Esophagus muscularis mucosa (tissue), 4 donors: ENCODE results near the gene UNC13A. TPM values are rescaled to one million over a fixed set of nuclear protein-coding genes. Genes with fewer than 3 reads are reported as not detected.

Source experiments
- DNase-seq: peaks from one replicate; pipeline ENCODE4 v3.0.0-alpha.2; 2017; ENCODE audit errors: extremely low spot score
- H3K27ac ChIP-seq, 4 donors: fragments of 200-600 bp; sonication (generic); replicated peaks in 1 of 4; 1 replicate in 3 of 4; 2 replicates in 1 of 4; pipeline ENCODE4 v1.5.1; 2016 to 2019; ENCODE audit warnings: mild to moderate bottlenecking in 1 of 4
- H3K27me3 ChIP-seq, 4 donors: fragments of 200-600 bp; sonication (generic); one replicate each; pipeline versions ENCODE4 v1.5.1 to v1.6.0; 2016 to 2019
- H3K36me3 ChIP-seq, 4 donors: fragments of 200-600 bp; sonication (generic); one replicate each; pipeline ENCODE4 v1.5.1; 2016 to 2019
- H3K4me1 ChIP-seq, 4 donors: fragments of 200-600 bp; sonication (generic); one replicate each; pipeline ENCODE4 v1.5.1; 2016 to 2019
- H3K4me3 ChIP-seq, 4 donors: fragments of 200-600 bp; sonication (generic); 1 replicate in 2 of 4; 2 replicates in 2 of 4; pipeline ENCODE4 v1.5.1; 2016 to 2019; ENCODE audit warnings: mild to moderate bottlenecking in 4 of 4, moderate library complexity in 1 of 4
- H3K9me3 ChIP-seq, 4 donors: fragments of 200-600 bp; sonication (generic); 1 replicate in 3 of 4; 2 replicates in 1 of 4; pipeline ENCODE4 v1.5.1; 2016 to 2019
- EP300 ChIP-seq: sonication (generic); formaldehyde crosslinking; IDR thresholded peaks from one replicate; pipeline ENCODE4 v1.6.1; 2017; ENCODE audit warnings: antibody characterized with exemption
- POLR2A ChIP-seq: fragments of 450-650 bp; IDR thresholded peaks from one replicate; pipeline ENCODE4 v1.6.1; 2017; ENCODE audit warnings: antibody characterized with exemption, moderate library complexity, mild to moderate bottlenecking, low read depth
- POLR2AphosphoS5 ChIP-seq, 2 donors: sonication (generic); formaldehyde crosslinking; IDR thresholded peaks; one replicate each; pipeline ENCODE4 v1.6.1; 2017; ENCODE audit warnings: antibody characterized with exemption in 2 of 2
- WGBS: methylation state at CpG from one replicate; pipeline ENCODE4 v1.1.5; 2018; 5-methylcytosine and 5-hydroxymethylcytosine counted together
- intact Hi-C: fragments of 100-400 bp; cut with DNase I; formaldehyde crosslinking; loops from one replicate; pipeline ENCODE4 v1.15.1; 2023
- total RNA-seq, 4 donors: library from RNA; depleted of rRNA; stranded (reverse); fragments of >200 nt; gene quantifications; one replicate each; pipeline versions ENCODE4 v1.1.0 to v1.2.1, GENCODE V29; 2016
- TF ChIP-seq, protein P1 (sequence below), 3 experiments: fragments of 200-600 bp in 2 of 3; fragments of 450-650 bp in 1 of 3; sonication (generic) in 2 of 3; IDR thresholded peaks; one replicate each; pipeline ENCODE4 v1.5.1; 2017 to 2019; ENCODE audit warnings: antibody characterized with exemption in 3 of 3, mild to moderate bottlenecking in 2 of 3, moderate library complexity in 1 of 3

UNC13A gene
- total RNA-seq, 4 donors from 2014 or later = under 0.01 to 0.23 (median 0.18) TPM

DNA sequence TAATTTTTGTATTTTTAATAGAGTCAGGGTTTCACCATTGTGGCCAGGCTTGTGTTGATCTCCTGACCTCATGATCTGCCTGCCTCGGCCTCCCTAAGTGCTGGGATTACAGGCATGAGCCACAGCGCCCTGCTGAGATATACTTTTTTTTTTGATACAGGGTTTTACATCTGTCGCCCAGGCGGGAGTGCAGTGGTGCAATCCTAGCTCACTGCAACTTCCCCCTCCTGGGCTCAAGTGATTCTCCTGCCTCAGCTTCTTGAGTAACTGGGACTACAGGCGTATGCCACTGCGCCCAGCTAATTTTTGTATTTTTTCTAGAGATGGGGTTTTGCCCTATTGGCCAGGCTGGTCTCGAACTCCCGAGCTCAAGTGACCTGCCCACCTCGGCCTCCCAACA is 130.7 kb downstream of the UNC13A start:
- no peaks in the 10 kb centered on the region for H3K9me3 ChIP-seq
- TF ChIP-seq POLR2AphosphoS5 (IDR thresholded peaks at IDR 0.05) (no peak), EP300 (no peak), POLR2A (no peak)
- TF ChIP-seq, protein P1, sequence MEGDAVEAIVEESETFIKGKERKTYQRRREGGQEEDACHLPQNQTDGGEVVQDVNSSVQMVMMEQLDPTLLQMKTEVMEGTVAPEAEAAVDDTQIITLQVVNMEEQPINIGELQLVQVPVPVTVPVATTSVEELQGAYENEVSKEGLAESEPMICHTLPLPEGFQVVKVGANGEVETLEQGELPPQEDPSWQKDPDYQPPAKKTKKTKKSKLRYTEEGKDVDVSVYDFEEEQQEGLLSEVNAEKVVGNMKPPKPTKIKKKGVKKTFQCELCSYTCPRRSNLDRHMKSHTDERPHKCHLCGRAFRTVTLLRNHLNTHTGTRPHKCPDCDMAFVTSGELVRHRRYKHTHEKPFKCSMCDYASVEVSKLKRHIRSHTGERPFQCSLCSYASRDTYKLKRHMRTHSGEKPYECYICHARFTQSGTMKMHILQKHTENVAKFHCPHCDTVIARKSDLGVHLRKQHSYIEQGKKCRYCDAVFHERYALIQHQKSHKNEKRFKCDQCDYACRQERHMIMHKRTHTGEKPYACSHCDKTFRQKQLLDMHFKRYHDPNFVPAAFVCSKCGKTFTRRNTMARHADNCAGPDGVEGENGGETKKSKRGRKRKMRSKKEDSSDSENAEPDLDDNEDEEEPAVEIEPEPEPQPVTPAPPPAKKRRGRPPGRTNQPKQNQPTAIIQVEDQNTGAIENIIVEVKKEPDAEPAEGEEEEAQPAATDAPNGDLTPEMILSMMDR (IDR thresholded peaks at IDR 0.05) = no peak
- no peak overlapping the region for H3K27ac ChIP-seq
- peaks cover 0 to 3% (median 0%) of the 10 kb centered on the region in 4 donors for H3K27me3 ChIP-seq
- no peak overlapping the region for H3K4me3 ChIP-seq
- H3K36me3 ChIP-seq = peaks cover 17 to 50% (median 40%) of the 10 kb centered on the region in 4 donors
- peaks cover 36 to 61% (median 49%) of the 10 kb centered on the region in 4 donors for H3K4me1 ChIP-seq
- 79% methylated on average over 9 of the region's 9 CpGs for WGBS
- DNase-seq = no peak
- intact Hi-C loops = no loop called here

- intact Hi-C loops = no loop called here
- TF ChIP-seq POLR2A (no peak), EP300 (no peak), POLR2AphosphoS5 (IDR thresholded peaks at IDR 0.05) (no peak)
- TF ChIP-seq, protein P1 (IDR thresholded peaks at IDR 0.05) = no peak
- no peaks in the 10 kb centered on the region for H3K9me3 ChIP-seq
- no peak for DNase-seq
- WGBS = 90% methylated on average over 7 of the region's 7 CpGs
- H3K36me3 ChIP-seq = peaks cover 17 to 45% (median 35%) of the 10 kb centered on the region in 4 donors
- H3K4me1 ChIP-seq = peaks cover 36 to 61% (median 49%) of the 10 kb centered on the region in 4 donors
- peaks cover 0 to 3% (median 0%) of the 10 kb centered on the region in 4 donors for H3K27me3 ChIP-seq
- H3K27ac ChIP-seq = peak overlapping the region in 2 of 4 donors; percentile 87
- H3K4me3 ChIP-seq = peak overlapping the region; percentile 73 to 99 (median 98)
These were observed 131.2 kb downstream of the UNC13A start for GRCh38 chr19:17556995-17557394.

DNA sequence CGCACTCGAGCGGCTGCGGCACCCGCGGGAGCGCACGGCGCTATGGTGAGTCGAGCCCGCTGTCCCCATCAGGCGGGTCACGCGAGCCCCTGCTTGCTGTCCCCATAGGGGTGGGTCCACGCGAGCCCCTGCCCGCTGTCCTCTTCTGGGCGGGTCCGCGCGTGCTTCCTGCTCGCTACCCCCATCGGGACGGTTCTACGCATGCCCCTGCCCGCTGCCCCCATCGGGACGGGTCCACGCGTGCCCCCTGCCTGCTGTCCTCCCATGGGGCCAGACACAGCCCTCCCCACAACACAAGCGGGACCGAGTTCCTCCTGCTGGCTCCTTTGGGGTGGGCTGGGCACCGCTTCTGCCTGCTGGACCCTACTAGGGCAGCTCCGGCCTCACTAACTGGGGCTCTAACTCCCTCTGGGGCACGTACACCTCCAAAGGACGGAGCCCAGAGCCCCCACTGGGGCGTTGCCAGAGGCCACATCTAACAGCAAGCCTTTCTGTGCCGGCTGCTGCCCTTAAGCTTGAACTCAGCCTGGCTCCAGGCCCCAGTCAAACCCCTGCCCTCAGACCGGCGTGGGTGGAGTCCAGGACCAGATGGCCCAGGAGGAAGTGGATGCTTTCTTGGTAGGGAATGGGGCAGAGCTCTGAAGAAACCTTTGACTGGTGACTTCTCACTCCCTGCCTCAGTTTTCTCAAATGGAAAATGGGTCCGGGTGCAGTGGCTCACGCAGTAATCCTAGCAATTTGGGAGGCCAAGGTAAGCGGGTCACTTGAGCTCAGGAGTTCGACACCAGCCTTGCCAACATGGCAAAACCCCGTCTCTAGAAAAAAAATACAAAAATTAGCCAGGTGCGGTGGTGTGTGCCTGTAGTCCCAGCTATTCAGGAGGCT is 132.0 kb downstream of the UNC13A start:
- WGBS = 11% methylated on average over 35 of the region's 46 CpGs
- intact Hi-C loops = no loop called here
- peak overlapping the region; percentile 72 to 87 (median 87) for H3K27ac ChIP-seq
- TF ChIP-seq, protein P1 (IDR thresholded peaks at IDR 0.05) = no peak
- TF ChIP-seq POLR2AphosphoS5 (IDR thresholded peaks at IDR 0.05) = peak; percentile 5 to 56
- H3K9me3 ChIP-seq = no peaks in the 10 kb centered on the region
- H3K27me3 ChIP-seq = peaks cover 0 to 3% (median 0%) of the 10 kb centered on the region in 4 donors
- DNase-seq = no peak
- H3K4me1 ChIP-seq = peaks cover 36 to 61% (median 46%) of the 10 kb centered on the region in 4 donors
- peak overlapping the region; percentile 73 to 99 (median 98) for H3K4me3 ChIP-seq
- peaks cover 17 to 37% (median 31%) of the 10 kb centered on the region in 4 donors for H3K36me3 ChIP-seq

DNA sequence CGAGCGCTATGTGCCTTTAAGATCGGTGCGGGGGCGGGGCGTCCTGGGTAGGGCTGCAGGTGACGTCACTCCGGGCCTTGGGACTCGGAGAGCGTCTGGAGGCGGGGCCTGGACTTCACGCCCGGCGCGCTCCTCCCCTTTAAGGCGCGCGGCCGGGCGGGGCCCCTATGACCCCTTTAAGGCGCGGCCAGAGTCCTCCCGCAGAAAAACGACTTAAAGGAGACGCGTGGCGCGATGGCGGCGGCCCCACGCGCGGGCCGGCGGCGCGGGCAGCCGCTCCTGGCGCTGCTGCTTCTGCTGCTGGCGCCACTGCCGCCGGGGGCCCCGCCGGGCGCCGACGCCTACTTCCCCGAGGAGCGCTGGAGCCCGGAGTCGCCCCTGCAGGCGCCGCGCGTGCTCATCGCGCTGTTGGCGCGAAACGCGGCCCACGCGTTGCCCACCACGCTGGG is 132.7 kb downstream of the UNC13A start, which contains the start of gene COLGALT1:
COLGALT1 (plus strand) TSS at position 170 of the 449 bp plus-strand sequence; CDS start at position 235, 65 bp downstream.
- Histone ChIP-seq H3K4me1 (peaks cover 36 to 61% (median 43%) of the 10 kb centered on the region in 4 donors), H3K27ac (peak within 1 kb of the TSS; percentile 72 to 87 (median 87)), H3K9me3 (no peaks in the 10 kb centered on the region), H3K27me3 (peaks cover 0 to 3% (median 0%) of the 10 kb centered on the region in 4 donors), H3K36me3 (peaks cover 10 to 31% (median 25%) of the 10 kb centered on the region in 4 donors), H3K4me3 (peak within 1 kb of the TSS; percentile 73 to 99 (median 98))
- TF ChIP-seq POLR2A (no peak), POLR2AphosphoS5 (IDR thresholded peaks at IDR 0.05) (peak; percentile 30 to 77)
- no CpG with 5 or more reads among the region's 64 CpGs for WGBS
- intact Hi-C loops = no loop called here
- peak; percentile 100 for DNase-seq

- H3K4me1 ChIP-seq = peaks cover 33 to 60% (median 43%) of the 10 kb centered on the region in 4 donors
- intact Hi-C loops = no loop called here
- H3K36me3 ChIP-seq = peaks cover 5 to 26% (median 20%) of the 10 kb centered on the region in 4 donors
- TF ChIP-seq EP300 = no peak
- TF ChIP-seq POLR2AphosphoS5 (IDR thresholded peaks at IDR 0.05) = no peak
- TF ChIP-seq, protein P1 (IDR thresholded peaks at IDR 0.05) = no peak
- TF ChIP-seq POLR2A = no peak
- H3K27me3 ChIP-seq = peaks cover 0 to 3% (median 0%) of the 10 kb centered on the region in 4 donors
- DNase-seq = no peak
- H3K4me3 ChIP-seq = peak overlapping the region; percentile 73 to 99 (median 98)
- H3K9me3 ChIP-seq = no peaks in the 10 kb centered on the region
- peak overlapping the region; percentile 72 to 87 (median 87) for H3K27ac ChIP-seq
- WGBS = 12% methylated on average over 18 of the region's 19 CpGs
These were observed 133.1 kb downstream of the UNC13A start for GRCh38 chr19:17554968-17555479.
